Activated naive CD4-positive, alpha-beta T cell treated with Interleukin-2 at 50 U/mL for 16 hours (primary cell): Measurements from ENCODE around the gene PRIMA1.

Experiments
- DNase-seq: peaks from one replicate; pipeline ENCODE4 v3.0.0-alpha.2; 2020

Gene PRIMA1

GRCh38 chr14:93727917-93728650 lies 60.2 kb downstream of the PRIMA1 start:
- no peak for DNase-seq

DNA sequence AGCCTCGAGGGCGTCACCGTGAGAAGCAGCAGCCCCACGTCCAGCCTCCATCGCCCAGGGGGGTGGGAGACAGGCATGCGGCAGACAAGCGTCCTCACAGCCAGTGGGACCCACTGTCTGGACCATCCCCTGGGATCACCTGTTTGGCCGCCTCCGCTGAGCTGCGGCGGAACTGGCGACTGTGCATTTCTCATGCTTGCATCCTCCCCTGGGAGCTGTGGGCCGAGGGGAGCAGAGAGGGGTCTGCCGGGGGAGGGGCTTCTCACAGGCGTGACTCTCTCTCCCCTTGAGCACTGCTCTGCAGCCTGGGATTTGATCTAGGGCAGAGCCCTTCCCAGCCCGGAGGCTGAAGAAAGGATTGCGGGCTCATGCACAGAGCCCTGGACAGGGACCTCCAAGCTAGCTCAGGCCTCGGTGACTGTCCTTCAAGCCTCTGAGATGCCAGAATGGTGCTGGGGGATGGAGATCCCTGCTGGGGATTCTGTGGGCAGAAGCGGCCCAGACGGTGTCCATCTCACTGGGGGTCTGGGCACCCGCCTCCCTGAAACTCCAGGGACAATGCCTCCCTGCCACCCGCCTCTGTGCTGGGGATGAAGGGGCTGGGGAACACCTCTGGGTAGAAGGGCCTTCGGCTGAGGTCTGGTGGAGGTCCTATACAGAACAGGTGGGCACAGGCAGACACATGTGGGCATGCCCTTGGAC lies 61.1 kb downstream of the PRIMA1 start:
- DNase-seq, result no peak

DNA sequence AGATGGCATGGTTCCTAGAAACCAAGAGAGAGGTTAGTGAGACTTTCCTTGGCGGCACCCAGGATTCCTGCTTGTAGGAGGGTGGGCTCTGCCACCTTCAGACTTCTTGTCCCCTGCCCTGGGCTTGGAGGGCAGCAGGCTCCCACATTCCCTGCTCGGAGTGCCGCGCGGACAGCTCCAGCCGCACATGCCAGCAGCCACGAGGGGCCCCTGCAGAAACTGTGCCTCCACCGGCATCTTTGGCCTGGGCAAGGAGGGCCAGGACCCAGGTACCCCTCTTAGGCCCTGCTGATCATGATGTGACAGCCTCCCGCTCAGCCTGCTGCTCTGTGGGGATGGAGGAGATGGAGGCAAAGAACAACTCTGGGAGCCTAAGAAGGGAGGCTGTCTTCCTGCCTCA lies 62.3 kb downstream of the PRIMA1 start:
- DNase-seq, result no peak

GRCh38 chr14:93725002-93725582 lies 63.2 kb downstream of the PRIMA1 start:
- DNase-seq, result no peak

GRCh38 chr14:93723001-93723400 lies 65.3 kb downstream of the PRIMA1 start:
- DNase-seq, result no peak

GRCh38 chr14:93720981-93721483 lies 67.3 kb downstream of the PRIMA1 start:
- DNase-seq, result no peak

DNA sequence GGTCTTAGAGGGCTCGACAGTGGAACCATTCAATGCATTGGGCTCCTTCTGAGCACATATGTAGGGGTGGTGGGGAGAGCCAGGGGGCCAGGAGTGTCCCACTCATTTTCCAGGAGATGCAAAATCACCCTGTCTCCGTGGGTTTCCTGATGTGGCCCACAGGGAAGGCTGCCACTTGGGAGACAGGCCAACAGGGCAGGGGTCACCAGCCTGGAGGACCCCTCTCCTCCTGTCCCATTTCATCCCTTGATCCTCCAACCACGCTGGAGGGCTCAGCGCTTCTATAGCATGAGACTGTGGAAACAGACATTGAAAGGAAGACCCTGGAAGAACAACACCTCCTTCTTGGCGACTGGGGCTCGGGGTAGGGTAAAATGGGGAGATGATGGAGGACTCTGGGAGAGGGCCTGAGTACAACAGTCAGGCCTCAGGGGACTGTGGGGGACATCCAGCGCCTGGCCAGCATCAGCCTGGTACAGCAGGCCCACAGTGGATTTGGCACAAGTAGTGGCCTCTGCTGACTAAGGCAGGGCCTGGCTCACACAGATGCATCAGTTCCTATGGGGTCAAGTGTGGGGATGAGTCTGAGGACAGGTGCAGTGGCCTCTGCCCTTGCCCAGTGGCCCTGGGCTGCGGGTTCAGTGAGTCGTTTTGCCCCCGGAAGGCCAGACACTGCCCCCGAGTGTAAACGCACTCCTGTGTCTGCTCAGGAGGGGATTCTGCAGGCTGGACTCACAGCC lies 68.0 kb downstream of the PRIMA1 start:
- DNase-seq, result no peak

DNA sequence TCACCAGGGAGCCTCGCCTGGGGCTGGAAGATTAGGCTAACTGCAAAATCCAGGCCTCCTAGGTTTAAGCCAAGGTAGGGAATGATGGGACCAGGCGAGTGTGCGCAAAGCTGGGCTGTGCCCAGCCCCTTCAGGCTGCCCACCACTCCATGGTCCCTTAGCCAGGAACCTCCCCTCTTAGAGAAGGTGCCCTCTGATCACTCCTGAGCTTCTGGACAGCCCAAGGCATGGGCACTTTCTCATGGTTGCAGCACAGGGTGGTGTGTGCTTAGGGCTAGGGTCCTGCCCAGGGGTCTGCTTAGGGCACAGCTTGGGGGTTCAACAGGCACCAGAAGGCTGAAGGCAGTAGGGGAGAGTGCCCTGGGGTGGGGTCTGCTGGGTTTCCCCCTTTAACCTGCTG lies 69.0 kb downstream of the PRIMA1 start:
- no peak for DNase-seq

GRCh38 chr14:93717668-93718320 lies 70.5 kb downstream of the PRIMA1 start:
- no peak for DNase-seq

- no peak for DNase-seq
These were observed 71.3 kb downstream of the PRIMA1 start for GRCh38 chr14:93716746-93717667.

DNA sequence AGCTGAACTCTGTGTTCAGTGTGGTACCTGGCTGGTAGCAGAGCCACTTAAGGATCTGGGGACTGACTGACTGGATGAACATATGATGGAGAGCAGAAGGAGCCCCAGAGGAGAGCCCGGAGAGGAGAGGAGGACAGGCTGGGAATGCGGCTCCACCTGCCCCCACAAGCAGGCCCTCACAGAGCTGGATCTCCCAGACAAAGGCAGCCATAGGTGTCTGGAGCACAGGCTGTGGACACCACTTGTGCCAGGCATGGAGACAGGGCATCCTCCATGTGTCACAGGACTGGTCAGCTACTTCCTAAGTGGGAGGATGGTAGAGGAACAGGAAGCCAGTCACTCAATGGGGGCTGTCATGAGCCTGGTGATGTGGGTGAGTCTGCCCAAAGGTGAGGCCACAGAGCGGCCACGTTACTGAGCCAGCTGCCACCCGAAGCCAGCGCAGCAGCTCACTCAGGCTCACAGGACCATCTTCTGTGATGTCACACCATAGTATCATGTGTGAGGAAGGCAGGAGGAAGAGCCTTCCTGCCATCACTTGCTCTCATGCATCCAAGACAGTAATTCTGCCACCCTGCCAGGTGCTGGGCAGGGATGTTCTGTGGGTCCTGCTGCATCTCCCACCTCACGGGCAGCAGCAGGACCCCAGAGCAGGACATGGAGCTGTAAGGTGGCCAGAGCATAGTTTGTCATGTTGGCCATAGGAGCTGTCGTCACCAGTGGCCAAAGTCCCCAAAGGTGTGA lies 72.1 kb downstream of the PRIMA1 start:
- no peak for DNase-seq

- no peak for DNase-seq
These were observed 72.9 kb downstream of the PRIMA1 start for GRCh38 chr14:93715279-93715927.

DNA sequence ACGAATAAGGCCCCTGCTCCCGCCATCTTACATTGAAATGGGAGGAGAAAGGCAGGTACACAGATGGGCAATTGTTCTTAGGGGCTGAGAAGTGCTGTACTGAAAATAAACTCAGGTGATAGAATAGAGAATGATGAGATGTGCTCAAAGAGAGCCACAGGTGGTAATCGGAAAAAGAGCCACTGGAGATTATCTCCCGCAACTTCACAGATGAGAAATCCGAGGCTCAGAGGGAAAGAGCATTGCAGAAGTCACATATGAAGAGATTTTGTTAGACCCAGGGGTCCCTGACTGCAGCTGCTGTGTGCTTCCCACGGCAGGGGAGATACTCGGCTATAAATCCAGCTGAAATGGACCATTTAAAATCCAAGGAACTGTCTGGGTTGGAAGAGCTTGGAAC lies 73.7 kb downstream of the PRIMA1 start:
- no peak for DNase-seq

DNA sequence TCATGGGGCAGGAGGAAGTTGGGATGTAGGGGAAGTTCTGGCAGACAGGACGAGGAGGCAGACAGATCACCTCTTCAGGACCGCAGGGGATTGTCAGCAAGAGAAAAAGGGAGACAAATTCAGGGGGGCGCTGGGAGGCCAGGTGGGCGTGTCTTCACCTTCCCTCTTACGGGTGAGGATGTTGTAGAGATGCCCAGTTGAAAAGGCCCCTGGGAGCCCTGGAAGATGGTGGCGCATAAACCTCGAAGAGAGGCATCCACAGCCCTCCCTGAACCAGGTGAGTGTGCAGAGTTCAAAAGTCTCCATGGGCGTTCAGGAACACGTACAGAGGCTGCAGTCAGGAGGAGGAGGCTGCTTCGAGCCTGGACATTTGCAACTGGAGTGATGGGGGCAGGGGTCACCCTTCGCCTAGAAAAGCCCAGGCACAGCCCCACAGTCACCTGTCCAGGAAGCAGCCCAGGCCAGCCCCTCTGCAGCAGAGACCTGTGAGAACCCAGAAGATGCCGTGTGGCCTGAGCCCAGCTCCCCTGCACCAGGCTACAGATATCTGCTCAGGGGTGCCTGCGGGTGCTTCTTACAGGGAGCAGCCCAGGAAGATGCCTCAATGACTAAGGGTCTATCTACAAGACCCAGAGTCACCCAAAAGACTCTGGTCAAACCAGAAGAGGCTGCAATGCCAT lies 74.4 kb downstream of the PRIMA1 start:
- no peak for DNase-seq

- no peak for DNase-seq
These were observed 75.2 kb downstream of the PRIMA1 start for GRCh38 chr14:93712838-93713724.

DNA sequence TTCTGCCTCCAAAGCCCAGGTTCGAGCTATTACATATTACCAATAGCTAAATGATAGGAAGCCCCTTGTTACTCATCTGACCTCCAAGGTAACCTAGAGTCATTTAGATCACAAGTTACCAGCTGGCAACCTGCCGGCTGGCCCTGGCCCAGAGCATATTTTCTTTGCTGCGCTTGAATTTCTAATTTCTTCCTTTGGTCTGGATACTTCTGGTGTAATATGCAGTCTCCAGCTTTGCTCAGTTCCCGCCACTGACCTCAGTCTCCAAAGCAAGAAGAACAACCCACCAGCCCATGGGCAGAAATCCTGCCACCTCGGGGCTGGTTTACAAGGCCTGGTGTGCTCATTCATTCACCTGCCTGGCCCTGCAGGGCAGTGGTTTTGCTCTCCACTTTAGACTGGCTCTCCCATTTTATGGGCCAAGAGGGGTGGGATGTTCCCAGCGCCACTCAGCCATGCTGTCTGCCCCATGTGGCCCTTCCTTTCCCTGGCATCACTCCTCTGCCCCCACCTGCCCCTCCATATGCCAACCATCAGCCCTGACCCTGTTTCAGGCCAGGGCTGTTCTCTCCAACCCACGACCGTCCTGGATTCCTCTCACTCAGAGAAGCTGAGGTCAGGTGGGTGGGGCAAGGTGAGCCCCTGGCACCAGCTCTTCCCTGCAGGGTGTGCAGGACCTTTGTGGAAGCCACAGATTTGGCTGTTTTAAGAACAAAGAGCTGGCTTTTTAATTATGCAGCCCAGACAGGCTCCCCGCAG lies 76.0 kb downstream of the PRIMA1 start:
- DNase-seq, result no peak

DNA sequence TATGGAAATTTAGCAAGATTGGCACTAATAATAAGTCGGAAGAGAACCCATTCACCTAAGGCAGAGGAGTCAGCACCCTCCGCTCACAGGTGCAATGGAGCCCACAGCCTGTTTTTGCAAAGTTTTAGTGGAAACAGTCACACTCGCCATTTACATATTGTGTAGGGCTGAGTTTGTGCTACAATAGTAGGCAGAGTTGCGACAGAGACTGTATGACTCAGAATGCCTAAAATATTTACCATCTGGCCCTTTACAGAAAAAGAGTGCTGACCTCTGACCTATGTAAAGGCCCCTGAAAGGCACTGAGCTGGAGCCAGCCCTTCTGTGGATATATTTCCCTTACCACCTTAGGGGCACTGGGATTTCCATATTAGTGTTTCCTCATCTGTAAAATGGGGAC lies 79.0 kb downstream of the PRIMA1 start:
- DNase-seq, result no peak

- DNase-seq, result no peak
These were observed 79.5 kb downstream of the PRIMA1 start for GRCh38 chr14:93708800-93709199.
